Fibroblast of lung (primary cell): ENCODE measurements around the gene HMCN2.

Experiments
- EZH2 ChIP-seq: IDR thresholded peaks from 2 replicates; pipeline ENCODE4 v1.5.1; 2012; ENCODE audit warnings: low read length, control low read depth, mild to moderate bottlenecking; ENCODE audit errors: missing control alignments
- TF ChIP-seq, protein P1 (sequence below), 2 donors: IDR thresholded peaks in 1 of 2; conservative IDR thresholded peaks in 1 of 2; 1 replicate in 1 of 2; 2 replicates in 1 of 2; pipeline ENCODE4 v1.5.1; 2011 to 2012; ENCODE audit warnings: low read length in 2 of 2, control low read depth in 1 of 2, inconsistent platforms in 1 of 2, low read depth in 1 of 2, mild to moderate bottlenecking in 1 of 2

GRCh38 chr9:130297371-130297770 is 31.8 kb downstream of the HMCN2 start:
- TF ChIP-seq, protein P1, sequence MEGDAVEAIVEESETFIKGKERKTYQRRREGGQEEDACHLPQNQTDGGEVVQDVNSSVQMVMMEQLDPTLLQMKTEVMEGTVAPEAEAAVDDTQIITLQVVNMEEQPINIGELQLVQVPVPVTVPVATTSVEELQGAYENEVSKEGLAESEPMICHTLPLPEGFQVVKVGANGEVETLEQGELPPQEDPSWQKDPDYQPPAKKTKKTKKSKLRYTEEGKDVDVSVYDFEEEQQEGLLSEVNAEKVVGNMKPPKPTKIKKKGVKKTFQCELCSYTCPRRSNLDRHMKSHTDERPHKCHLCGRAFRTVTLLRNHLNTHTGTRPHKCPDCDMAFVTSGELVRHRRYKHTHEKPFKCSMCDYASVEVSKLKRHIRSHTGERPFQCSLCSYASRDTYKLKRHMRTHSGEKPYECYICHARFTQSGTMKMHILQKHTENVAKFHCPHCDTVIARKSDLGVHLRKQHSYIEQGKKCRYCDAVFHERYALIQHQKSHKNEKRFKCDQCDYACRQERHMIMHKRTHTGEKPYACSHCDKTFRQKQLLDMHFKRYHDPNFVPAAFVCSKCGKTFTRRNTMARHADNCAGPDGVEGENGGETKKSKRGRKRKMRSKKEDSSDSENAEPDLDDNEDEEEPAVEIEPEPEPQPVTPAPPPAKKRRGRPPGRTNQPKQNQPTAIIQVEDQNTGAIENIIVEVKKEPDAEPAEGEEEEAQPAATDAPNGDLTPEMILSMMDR (conservative IDR thresholded peaks at IDR 0.05 in 1 of 2, IDR thresholded peaks at IDR 0.05 in 1 of 2; ENCODE audit: low read depth in 1 of 2, low read length in 2 of 2): no peak
- TF ChIP-seq EZH2: no peak
